Liver (tissue), 9 donors: ENCODE data around the gene ERC2. TPM values are rescaled to one million over a fixed set of nuclear protein-coding genes. Genes with fewer than 3 reads are reported as not detected.

Source experiments
- DNase-seq: peaks from one replicate; pipeline ENCODE4 v3.0.0-alpha.2; 2017; ENCODE audit warnings: low spot score
- H3K27ac ChIP-seq, 2 donors: one replicate each; pipeline ENCODE4 v1.7.0; 2013; ENCODE audit warnings: inconsistent platforms in 2 of 2, low read length in 2 of 2, control low read depth in 1 of 2, low read depth in 1 of 2, mild to moderate bottlenecking in 1 of 2
- H3K27me3 ChIP-seq, 4 donors: one replicate each; pipeline versions ENCODE4 v1.6.1 to v1.7.0; 2013; ENCODE audit warnings: low read length in 3 of 4, inconsistent platforms in 1 of 4, mild to moderate bottlenecking in 1 of 4, moderate library complexity in 1 of 4; ENCODE audit not compliant: control insufficient read depth in 4 of 4, insufficient read depth in 4 of 4
- H3K36me3 ChIP-seq, 4 donors: one replicate each; pipeline versions ENCODE4 v1.6.1 to v1.7.0; 2013; ENCODE audit warnings: low read length in 3 of 4, mild to moderate bottlenecking in 3 of 4, low read depth in 1 of 4, moderate library complexity in 1 of 4; ENCODE audit not compliant: control insufficient read depth in 4 of 4, insufficient read depth in 3 of 4
- H3K4me1 ChIP-seq, 4 donors: one replicate each; pipeline versions ENCODE4 v1.6.1 to v1.7.0; 2013; ENCODE audit warnings: low read length in 3 of 4, mild to moderate bottlenecking in 3 of 4, moderate library complexity in 1 of 4; ENCODE audit not compliant: control insufficient read depth in 4 of 4, insufficient read depth in 4 of 4
- H3K4me3 ChIP-seq, 3 donors: one replicate each; pipeline versions ENCODE4 v1.6.1 to v1.7.0; 2013; ENCODE audit warnings: low read length in 3 of 3, control low read depth in 1 of 3, low read depth in 1 of 3, mild to moderate bottlenecking in 1 of 3
- H3K9ac ChIP-seq, 2 donors: one replicate each; pipeline ENCODE4 v1.7.0; 2013; ENCODE audit warnings: low read length in 2 of 2, mild to moderate bottlenecking in 2 of 2, moderate library complexity in 2 of 2, control low read depth in 1 of 2, low read depth in 1 of 2
- H3K9me3 ChIP-seq, 4 donors: one replicate each; pipeline versions ENCODE4 v1.6.1 to v1.7.0; 2013; ENCODE audit warnings: low read length in 3 of 4; ENCODE audit not compliant: control insufficient read depth in 4 of 4
- CTCF ChIP-seq: fragments of 150-350 bp; IDR thresholded peaks from 2 replicates; pipeline ENCODE4 v1.5.1; 2017; ENCODE audit warnings: improper control_type of control experiment, low read depth, low read length; ENCODE audit not compliant: missing input control
- GABPA ChIP-seq, 2 donors: IDR thresholded peaks in 1 of 2; conservative IDR thresholded peaks in 1 of 2; 2 replicates each; pipeline ENCODE4 v1.6.1; 2016; ENCODE audit warnings: antibody characterized with exemption in 2 of 2, mild to moderate bottlenecking in 1 of 2, moderate library complexity in 1 of 2
- HNF4A ChIP-seq, 2 donors: conservative IDR thresholded peaks; 2 replicates each; pipeline ENCODE4 v1.6.1; 2016; ENCODE audit warnings: antibody characterized with exemption in 2 of 2, mild to moderate bottlenecking in 2 of 2
- HNF4G ChIP-seq: IDR thresholded peaks from 2 replicates; pipeline ENCODE4 v1.6.1; 2016; ENCODE audit warnings: antibody characterized with exemption
- JUND ChIP-seq, 2 donors: IDR thresholded peaks; 2 replicates each; pipeline ENCODE4 v1.6.1; 2016; ENCODE audit warnings: antibody characterized with exemption in 2 of 2
- MAX ChIP-seq: IDR thresholded peaks from 2 replicates; pipeline ENCODE4 v1.6.1; 2016; ENCODE audit warnings: antibody characterized with exemption
- NR2F2 ChIP-seq: IDR thresholded peaks from 2 replicates; pipeline ENCODE4 v1.6.1; 2016; ENCODE audit warnings: antibody characterized with exemption
- SP1 ChIP-seq: IDR thresholded peaks from 2 replicates; pipeline ENCODE4 v1.6.1; 2018; ENCODE audit warnings: antibody characterized with exemption, mild to moderate bottlenecking
- TAF1 ChIP-seq: conservative IDR thresholded peaks from 2 replicates; pipeline ENCODE4 v1.6.1; 2016; ENCODE audit warnings: antibody characterized with exemption, mild to moderate bottlenecking
- YY1 ChIP-seq: IDR thresholded peaks from 2 replicates; pipeline ENCODE4 v1.6.1; 2016; ENCODE audit warnings: antibody characterized with exemption, mild to moderate bottlenecking
- WGBS: extraction: QIAGEN DNeasy Blood & Tissue Kit; methylation state at CpG from one replicate; pipeline ENCODE4 v1.1.7; 2013; 5-methylcytosine and 5-hydroxymethylcytosine counted together
- polyA plus RNA-seq, 2 donors: library from polyadenylated mRNA; stranded (reverse) in 1 of 2; unstranded in 1 of 2; fragments of 200-250 nt in 1 of 2; fragments of >200 nt in 1 of 2; fragmentation: Nextera tagmentation in 1 of 2; extraction: Ambion mirVana in 1 of 2; gene quantifications; one replicate each; pipeline versions ENCODE4 v1.2.1 to v1.2.3, GENCODE V29; 2013 to 2015
- total RNA-seq, 2 donors: library from RNA; depleted of rRNA; stranded (reverse); fragments of >200 nt; gene quantifications; one replicate each; pipeline ENCODE4 v1.2.3, GENCODE V29; 2014
- TF ChIP-seq, protein P1 (sequence below): IDR thresholded peaks from 2 replicates; pipeline ENCODE4 v1.6.1; 2016; ENCODE audit warnings: antibody characterized with exemption
- TF ChIP-seq, protein P2 (sequence below): IDR thresholded peaks from 2 replicates; pipeline ENCODE4 v1.6.1; 2016; ENCODE audit warnings: antibody characterized with exemption
- donor health status: healthy.
- donor health status: healthy.
- donor health status: healthy.
- donor health status: healthy.
- donor health status: healthy.

The ERC2 gene
- total and polyA plus RNA-seq, 4 donors = 0.14 to 0.25 TPM; not detected in 2

GRCh38 chr3:55936549-55937052 is 531.7 kb downstream of the ERC2 start:
- H3K4me3 ChIP-seq = no peak overlapping the region
- 67% methylated on average over 6 of the region's 6 CpGs for WGBS
- TF ChIP-seq JUND (IDR thresholded peaks at IDR 0.05) (no peak), GABPA (IDR thresholded peaks at IDR 0.05 in 1 of 2, conservative IDR thresholded peaks at IDR 0.05 in 1 of 2) (no peak), NR2F2 (no peak), SP1 (no peak), HNF4G (no peak), CTCF (no peak), HNF4A (conservative IDR thresholded peaks at IDR 0.05) (no peak), YY1 (no peak), TAF1 (no peak)
- TF ChIP-seq, protein P1, sequence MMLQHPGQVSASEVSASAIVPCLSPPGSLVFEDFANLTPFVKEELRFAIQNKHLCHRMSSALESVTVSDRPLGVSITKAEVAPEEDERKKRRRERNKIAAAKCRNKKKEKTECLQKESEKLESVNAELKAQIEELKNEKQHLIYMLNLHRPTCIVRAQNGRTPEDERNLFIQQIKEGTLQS = no peak
- TF ChIP-seq, protein P2, sequence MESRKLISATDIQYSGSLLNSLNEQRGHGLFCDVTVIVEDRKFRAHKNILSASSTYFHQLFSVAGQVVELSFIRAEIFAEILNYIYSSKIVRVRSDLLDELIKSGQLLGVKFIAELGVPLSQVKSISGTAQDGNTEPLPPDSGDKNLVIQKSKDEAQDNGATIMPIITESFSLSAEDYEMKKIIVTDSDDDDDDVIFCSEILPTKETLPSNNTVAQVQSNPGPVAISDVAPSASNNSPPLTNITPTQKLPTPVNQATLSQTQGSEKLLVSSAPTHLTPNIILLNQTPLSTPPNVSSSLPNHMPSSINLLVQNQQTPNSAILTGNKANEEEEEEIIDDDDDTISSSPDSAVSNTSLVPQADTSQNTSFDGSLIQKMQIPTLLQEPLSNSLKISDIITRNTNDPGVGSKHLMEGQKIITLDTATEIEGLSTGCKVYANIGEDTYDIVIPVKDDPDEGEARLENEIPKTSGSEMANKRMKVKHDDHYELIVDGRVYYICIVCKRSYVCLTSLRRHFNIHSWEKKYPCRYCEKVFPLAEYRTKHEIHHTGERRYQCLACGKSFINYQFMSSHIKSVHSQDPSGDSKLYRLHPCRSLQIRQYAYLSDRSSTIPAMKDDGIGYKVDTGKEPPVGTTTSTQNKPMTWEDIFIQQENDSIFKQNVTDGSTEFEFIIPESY = no peak
- no peak overlapping the region for H3K9ac ChIP-seq
- H3K27me3 ChIP-seq = no peaks in the 10 kb centered on the region
- H3K27ac ChIP-seq = no peak overlapping the region
- H3K9me3 ChIP-seq = no peaks in the 10 kb centered on the region
- no peaks in the 10 kb centered on the region for H3K4me1 ChIP-seq
- no peaks in the 10 kb centered on the region for H3K36me3 ChIP-seq
- no peak for DNase-seq

GRCh38 chr3:55935241-55935640 is 533.0 kb downstream of the ERC2 start:
- H3K9ac ChIP-seq = no peak overlapping the region
- DNase-seq = no peak
- no peaks in the 10 kb centered on the region for H3K9me3 ChIP-seq
- no peak overlapping the region for H3K27ac ChIP-seq
- WGBS = 85% methylated on average over 4 of the region's 4 CpGs
- TF ChIP-seq YY1 = no peak
- no peak for TF ChIP-seq HNF4A (conservative IDR thresholded peaks at IDR 0.05)
- no peak for TF ChIP-seq MAX
- no peaks in the 10 kb centered on the region for H3K36me3 ChIP-seq
- H3K4me1 ChIP-seq = no peaks in the 10 kb centered on the region
- no peak overlapping the region for H3K4me3 ChIP-seq
- no peaks in the 10 kb centered on the region for H3K27me3 ChIP-seq

DNA sequence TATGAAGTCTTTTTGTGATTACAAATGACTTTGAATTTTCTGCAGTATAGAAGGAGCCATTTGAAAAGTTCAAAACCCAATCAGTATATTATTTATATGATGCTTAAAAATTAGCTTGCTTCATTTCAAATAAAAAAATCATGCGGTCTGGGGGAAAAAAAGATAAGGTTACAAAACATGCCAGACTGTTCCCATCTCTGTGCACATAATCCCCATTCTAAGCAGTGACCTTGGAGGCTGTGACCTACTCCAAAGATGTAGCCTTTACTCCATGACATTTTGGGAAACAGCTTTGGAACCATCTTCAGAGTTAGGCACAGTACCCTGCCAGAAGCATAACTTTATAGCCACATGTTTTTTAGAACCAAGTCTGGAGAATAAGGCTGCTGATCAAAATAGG is 533.5 kb downstream of the ERC2 start:
- Histone ChIP-seq H3K27ac (no peak overlapping the region), H3K36me3 (no peaks in the 10 kb centered on the region), H3K9me3 (no peaks in the 10 kb centered on the region), H3K9ac (no peak overlapping the region), H3K4me1 (no peaks in the 10 kb centered on the region), H3K4me3 (no peak overlapping the region), H3K27me3 (no peaks in the 10 kb centered on the region)
- 77% methylated on average over 1 of the region's 1 CpG for WGBS
- DNase-seq = no peak
- no peak for TF ChIP-seq MAX
- TF ChIP-seq GABPA (IDR thresholded peaks at IDR 0.05 in 1 of 2, conservative IDR thresholded peaks at IDR 0.05 in 1 of 2) = no peak
- no peak for TF ChIP-seq SP1
